Forelimb muscle (tissue), 1 donor: ENCODE data around the gene PRR29. TPM values are rescaled to one million over a fixed set of nuclear protein-coding genes. Genes with fewer than 3 reads are reported as not detected.
"Not testable (repeated sequence)": the region's sequence is repeated elsewhere in the genome, so short reads cannot be mapped to it uniquely, and the experiment has no call there.

Experiments
- DNase-seq: peaks from one replicate; pipeline ENCODE4 v3.0.0-alpha.2; 2013; ENCODE audit warnings: low read depth
- polyA plus RNA-seq: library from polyadenylated mRNA; unstranded; fragments of 120-200 nt; gene quantifications from one replicate; pipeline ENCODE4 v1.2.1, GENCODE V29; 2013; ENCODE audit not compliant: insufficient read length

PRR29 gene
- polyA plus RNA-seq, 1 donor: 2.3 TPM

DNA sequence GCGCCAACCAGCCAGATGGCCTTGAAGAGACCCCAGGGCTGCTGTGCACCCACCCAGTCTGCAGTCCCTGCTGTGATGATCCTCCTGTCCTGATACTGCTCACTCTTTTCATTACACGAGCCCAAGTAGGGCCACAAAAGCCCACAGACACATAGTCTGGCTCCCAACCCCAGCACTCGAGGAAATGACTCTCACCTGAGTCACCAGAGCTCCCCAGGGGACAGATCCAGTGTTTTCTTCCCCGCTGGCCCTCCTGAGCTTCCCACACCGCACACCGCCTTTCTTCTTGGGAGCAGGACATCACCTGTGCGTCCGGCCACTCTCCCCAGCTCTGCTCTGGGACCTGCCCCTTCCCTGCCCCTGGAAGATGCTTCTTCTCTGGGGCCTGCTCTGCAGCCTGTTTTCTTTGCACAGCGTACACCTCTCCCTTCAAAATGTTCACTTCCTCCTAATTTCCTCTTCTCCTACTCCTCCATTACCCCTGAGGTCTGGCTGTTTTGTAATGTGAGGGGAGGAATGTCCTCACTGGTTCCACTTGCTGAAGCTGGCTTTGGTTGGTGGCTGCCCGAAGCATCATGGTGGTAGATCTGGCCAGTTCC is 23.5 kb upstream of the PRR29 start:
- no peak for DNase-seq

DNA sequence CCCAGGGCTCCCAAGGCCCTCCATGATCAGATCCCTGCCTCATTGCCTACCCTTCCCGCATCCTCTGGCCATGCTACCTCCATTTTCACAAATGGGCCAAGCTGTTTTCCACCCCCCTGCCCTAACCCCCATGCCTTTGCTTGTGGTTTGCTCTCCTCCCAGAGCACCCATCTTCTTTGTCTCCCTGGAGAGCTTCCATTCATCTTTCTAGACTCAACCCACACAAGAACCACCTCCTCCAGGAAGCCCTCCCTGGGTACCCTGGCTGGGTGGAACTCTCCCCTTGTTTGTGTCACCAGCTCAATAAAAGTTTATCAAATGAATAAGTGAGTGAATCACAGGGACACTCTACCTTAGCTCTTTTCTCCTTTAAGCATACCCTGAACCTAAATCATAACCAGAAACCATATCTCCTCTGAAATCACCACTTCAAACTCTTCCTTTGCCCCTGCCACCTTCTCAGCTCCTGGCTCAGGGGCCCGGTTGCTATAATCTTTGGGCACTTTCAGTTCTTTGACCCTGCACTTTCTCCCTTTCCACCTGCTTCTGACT is 22.5 kb upstream of the PRR29 start:
- DNase-seq: no peak

GRCh38 chr17:63976702-63977101 is 21.4 kb upstream of the PRR29 start:
- DNase-seq: no peak

GRCh38 chr17:63978272-63979200 is 19.6 kb upstream of the PRR29 start:
- DNase-seq: no peak

DNA sequence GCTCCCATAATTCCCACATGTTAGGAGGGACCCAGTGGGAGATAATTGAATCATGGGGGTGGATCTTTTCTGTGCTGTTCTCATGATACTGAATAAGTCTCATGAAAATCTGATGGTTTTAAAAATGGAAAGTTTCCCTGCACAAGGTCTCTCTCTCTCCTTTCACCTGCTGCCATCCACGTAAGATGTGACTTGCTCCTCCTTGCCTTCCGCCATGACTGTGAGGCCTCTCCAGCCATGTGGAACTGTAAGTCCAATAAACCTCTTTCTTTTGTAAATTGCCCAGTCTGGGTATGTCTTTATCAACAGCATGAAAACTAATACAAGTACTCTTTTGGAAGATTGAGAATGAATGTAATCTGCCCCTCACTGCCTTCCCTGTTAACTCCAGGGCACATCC is 15.5 kb upstream of the PRR29 start:
- DNase-seq: not testable (repeated sequence)

DNA sequence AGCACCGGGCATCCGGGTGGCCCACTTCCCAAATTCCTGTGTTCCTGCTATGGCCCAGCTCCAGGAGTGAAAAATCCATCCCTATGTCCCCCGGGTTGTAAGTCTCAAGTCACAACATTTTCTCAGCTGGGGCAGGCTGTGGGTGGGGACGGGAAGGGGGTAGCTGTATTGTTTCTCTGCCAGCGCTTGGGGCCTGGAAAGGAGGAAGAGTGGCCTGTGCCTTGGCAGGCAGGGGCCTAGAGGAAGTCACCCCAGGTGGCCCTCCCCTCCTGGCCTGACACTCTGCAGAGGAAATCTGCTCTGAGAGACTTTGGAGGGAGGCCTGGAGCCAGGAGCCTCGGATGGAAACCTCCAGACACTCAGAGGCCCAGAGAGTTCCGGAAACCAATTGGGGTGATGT is 14.8 kb upstream of the PRR29 start:
- no peak for DNase-seq

DNA sequence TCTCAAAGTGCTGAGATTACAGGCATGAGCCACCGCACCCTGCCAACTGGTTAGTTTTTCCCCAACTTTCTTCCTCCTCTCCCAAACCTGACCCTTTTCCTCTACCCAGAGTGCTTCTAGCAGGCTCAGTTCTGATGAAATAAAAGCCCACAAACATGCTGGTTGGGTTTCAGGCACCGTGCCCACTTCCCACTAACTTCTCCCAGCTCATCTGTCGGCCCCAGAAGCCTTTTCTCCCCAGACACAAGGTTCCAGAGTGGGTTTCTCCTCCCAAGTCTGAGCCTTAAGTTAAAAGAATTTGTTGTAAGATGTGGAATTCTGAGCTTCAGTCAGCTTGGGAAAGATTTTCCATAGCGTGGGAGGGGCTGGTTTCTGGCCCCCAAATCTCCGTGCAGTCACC is 13.9 kb upstream of the PRR29 start:
- no peak for DNase-seq

- no peak for DNase-seq
These were observed 13.3 kb upstream of the PRR29 start for GRCh38 chr17:63984651-63985386.

DNA sequence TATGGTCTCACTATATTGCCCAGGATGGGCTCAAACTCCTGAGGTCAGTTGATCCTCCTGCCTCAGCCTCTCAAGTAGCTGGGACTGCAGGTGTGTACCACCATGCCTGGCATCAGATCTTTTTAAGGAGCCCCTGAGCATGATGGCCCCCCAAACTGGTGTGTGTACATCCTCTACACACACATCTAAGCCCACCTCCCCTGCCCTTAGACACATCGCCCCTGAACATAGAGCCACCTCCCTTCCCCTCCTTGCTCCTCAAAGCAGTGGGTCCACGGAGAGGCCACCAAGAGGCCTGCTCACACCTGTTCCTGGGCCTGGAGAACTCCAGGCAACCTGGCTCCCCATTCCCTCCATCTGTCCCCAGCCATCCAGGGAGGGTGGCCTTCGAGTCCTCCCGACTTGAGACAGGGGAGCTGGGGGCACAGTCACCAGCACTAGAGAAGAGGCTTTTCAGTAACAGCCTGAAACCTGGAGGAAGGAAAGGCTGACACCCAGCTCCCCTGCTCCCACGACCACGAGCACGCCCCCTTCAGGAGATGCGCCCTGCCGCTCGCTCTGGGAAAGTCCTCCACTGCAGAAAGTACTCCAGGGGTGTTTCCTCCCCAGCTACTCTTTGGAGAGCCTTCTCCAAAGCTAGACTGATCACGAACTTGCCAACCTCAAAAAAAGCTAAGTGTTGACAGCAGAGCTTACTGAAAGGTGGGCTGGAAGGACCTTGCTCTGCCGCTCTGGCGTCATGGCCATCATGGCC is 12.6 kb upstream of the PRR29 start:
- DNase-seq: no peak

GRCh38 chr17:63986821-63987220 is 11.3 kb upstream of the PRR29 start:
- DNase-seq: no peak

DNA sequence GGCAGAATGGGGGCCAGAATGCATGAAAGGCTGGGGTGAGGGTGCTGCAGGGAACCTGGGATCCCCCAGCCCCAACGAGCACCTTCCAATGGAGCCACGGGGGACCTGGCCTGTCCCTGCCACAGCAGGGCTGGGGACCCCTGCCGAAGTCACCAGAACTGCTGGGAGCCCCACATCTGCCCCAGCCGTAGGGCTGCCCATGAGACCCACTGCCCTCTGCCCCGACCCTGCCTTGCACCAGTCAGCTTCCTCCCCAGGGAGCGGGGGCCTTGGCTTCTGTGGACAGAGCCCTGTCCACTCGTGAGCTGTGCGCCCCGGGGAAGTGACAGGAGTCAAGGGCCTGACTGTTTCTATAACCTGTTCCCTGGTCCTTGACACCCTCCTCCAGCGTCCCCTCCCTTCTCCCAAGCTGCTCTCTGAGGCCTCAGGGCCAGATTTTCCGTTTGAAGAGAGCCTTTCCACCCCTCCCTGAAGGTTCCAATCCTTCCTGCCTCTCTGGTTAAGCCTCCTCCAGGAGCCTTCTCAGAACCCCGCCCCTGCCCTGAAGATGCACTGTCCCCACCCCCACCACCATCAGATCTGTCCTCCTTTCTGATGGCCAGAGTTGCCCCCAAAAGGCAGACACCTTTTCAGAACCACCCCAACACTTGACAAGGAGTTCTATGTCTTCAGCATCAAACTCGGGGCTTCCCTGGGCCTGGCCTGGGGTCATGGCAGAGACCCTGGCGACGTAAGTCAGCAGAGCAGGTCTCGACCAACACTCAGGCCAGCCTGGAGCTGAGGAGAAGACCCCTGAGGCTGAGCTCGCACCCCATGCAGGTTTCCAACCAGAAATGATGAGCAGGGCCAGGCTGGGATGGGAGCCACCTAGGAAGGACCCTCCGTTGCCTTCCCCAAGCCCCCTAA is 10.7 kb upstream of the PRR29 start:
- DNase-seq: no peak

GRCh38 chr17:63988127-63988478 is 10.0 kb upstream of the PRR29 start:
- no peak for DNase-seq

DNA sequence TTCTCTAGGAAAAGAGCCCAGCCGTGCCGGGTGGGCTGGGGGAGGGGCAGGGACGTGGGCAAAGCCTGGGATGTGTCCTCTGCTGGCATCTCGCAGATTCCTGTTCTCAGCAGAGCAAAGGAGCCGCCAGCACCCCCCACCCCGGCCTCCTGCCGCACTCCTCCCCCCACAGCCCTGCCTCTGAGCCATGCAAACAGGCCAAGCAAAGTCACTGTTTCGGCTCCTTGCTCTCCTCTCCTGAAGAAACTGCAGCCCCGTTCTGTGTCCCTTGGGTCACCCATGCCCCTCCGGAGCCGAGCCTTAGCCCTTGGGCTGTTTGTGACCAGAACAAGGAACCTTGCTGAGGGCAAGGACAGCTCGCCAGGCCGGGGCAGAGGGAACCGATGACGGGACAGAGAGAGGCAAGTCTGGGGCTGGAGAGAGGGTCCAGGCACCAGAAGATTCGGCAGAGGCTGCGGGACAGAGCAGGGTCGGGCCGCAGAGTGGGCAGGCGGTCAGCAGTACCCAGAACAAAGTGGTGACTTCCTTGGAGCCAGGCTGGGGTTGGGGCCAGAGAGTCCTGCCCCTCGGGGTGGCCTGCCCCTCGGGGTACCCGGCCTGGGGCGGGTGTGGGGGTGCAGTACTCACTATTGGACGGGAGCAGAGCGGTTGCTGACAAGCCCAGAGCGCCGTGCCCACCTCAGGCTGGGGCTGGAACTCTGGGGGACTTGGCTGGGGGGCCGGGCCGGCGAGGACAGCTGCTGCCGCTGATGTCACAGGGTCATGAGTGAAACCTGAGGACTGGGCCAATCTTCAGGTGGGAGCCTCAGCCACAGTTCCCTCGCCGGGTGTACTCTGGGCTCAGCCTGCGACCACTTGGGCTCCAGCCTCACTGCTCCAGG is 9.2 kb upstream of the PRR29 start:
- DNase-seq: no peak

DNA sequence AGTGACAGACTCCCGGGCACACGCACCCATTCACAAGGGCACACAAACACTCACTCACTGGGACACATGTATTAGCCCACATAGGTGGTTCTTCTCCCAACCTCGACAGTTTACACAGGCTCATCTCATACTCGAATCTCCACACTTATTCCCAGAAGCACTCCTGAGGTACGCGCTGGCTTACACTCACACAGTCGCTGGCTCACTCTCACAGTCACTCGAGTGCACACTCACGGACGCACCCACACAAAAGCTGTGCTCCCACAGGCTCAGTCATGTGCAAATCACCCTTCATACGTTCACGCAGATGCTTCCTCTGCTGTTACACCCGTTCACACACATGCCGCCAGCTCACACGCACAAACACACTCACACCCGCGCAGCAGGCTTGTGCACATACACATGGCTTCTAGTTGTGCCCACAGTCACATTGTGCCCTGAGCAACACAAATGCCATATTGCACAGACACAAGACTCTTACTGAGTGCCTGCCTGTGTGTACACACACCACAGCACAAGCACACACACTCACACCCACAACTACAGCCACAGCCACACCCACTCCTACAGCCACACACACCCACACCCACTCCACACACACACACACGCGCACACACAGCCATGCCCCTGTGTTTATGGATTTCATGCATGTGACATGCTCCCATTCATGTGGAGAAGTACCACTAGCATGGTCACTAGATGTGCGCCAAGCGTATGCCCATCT is 8.4 kb upstream of the PRR29 start:
- no peak for DNase-seq

- no peak for DNase-seq
These were observed 6.5 kb upstream of the PRR29 start for GRCh38 chr17:63991611-63992010.

GRCh38 chr17:63993368-63993985 is 4.7 kb upstream of the PRR29 start:
- no peak for DNase-seq

- DNase-seq: no peak
These were observed 2.5 kb upstream of the PRR29 start for GRCh38 chr17:63995626-63996025.

DNA sequence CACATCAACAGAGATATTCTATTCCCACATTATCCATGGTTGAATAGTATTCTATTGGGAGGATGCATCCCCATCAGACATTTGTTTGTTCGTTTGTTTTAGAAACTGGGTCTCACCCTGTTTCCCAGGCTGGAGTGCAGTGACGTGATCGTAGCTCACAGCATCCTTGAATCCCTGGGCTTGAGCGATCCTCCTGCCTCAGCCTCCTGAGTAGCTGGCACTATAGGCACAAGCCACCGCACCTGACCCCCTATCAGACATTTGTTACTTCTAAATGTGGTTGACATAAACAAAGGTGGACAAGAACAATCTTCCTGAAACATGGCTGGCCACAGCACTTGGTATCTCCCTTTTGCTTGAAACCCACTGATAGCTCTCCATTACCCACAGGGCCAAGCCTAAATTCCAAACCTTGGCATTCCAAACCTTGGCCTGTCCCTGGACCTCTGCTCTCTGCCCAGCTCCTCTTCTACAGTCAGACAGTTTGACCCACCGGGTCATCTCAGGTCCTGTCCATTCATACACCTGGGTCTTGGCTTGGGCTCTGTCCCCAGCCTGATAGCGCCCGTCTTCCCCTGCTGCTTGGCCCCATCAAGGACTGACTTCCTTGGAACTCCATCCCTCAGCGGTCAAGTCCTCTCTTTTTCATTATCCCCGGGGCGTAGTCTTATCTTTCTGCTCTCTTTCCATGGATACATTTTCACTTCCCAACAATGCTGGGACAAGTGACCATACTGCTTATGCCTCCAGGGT is 1.5 kb upstream of the PRR29 start:
- DNase-seq: no peak
